Panc1 (cell line): Measurements from ENCODE around the gene UPK1B.

Source experiments
- POLR2AphosphoS5 ChIP-seq: IDR thresholded peaks from 2 replicates; pipeline ENCODE4 v1.6.1; 2012; ENCODE audit warnings: mild to moderate bottlenecking, low read depth, low read length, moderate library complexity
- SIN3A ChIP-seq: IDR thresholded peaks from 2 replicates; pipeline ENCODE4 v1.6.1; 2012; ENCODE audit warnings: low read depth, mild to moderate bottlenecking, low read length, moderate library complexity, borderline replicate concordance; ENCODE audit not compliant: insufficient read depth
- TF ChIP-seq, protein P1 (sequence below): fragments of 450-650 bp; IDR thresholded peaks from 2 replicates; pipeline ENCODE4 v1.5.1; 2017; ENCODE audit warnings: mild to moderate bottlenecking

DNA sequence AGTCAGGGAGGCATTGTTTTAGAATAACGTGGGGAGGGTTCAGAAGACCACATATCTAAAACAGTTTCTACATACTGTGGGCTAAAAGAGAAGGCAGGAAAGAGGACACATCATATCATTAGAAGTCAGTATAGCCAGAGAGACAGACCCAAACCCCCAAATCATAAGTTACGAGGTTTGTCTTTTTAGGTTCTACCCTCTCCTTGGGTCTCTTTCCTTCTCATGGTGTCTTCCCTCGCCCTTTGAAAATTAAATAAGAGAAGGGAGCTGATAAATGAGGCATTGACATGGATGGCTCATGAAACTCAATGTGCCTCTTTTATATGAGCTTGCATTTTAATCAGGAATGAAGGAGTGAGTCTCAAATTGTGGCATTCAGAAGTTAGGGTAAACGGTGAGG lies 3.4 kb downstream of the UPK1B start:
- TF ChIP-seq, protein P1, sequence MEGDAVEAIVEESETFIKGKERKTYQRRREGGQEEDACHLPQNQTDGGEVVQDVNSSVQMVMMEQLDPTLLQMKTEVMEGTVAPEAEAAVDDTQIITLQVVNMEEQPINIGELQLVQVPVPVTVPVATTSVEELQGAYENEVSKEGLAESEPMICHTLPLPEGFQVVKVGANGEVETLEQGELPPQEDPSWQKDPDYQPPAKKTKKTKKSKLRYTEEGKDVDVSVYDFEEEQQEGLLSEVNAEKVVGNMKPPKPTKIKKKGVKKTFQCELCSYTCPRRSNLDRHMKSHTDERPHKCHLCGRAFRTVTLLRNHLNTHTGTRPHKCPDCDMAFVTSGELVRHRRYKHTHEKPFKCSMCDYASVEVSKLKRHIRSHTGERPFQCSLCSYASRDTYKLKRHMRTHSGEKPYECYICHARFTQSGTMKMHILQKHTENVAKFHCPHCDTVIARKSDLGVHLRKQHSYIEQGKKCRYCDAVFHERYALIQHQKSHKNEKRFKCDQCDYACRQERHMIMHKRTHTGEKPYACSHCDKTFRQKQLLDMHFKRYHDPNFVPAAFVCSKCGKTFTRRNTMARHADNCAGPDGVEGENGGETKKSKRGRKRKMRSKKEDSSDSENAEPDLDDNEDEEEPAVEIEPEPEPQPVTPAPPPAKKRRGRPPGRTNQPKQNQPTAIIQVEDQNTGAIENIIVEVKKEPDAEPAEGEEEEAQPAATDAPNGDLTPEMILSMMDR = no peak
- no peak for TF ChIP-seq POLR2AphosphoS5
- no peak for TF ChIP-seq SIN3A
